Central memory CD8-positive, alpha-beta T cell (primary cell): ENCODE results near the gene XCL2.
"Not testable (repeated sequence)": the region's sequence is repeated elsewhere in the genome, so short reads cannot be mapped to it uniquely, and the experiment has no call there.

Experiments
- ATAC-seq: fragments of 150-1000 bp; cut with Tn5 transposase; replicated peaks from 2 replicates; pipeline ENCODE4 v1.10.0; 2022; ENCODE audit warnings: mild to moderate bottlenecking, moderate FRiP score, moderate number of reproducible peaks; ENCODE audit not compliant: poor library complexity, severe bottlenecking; ENCODE audit errors: extremely low read depth
- DNase-seq, 2 donors: peaks; one replicate each; pipeline ENCODE4 v3.0.0; 2021; ENCODE audit warnings: low spot score in 2 of 2
- H3K27ac Mint-ChIP-seq: one replicate; pipeline ENCODE4 v1.8.0; 2022; ENCODE audit warnings: low read depth, mild to moderate bottlenecking, moderate library complexity, mixed read lengths
- H3K27me3 Mint-ChIP-seq: one replicate; pipeline ENCODE4 v1.8.0; 2022; ENCODE audit warnings: mixed read lengths
- H3K36me3 Mint-ChIP-seq: one replicate; pipeline ENCODE4 v1.8.0; 2022; ENCODE audit warnings: mild to moderate bottlenecking, moderate library complexity, mixed read lengths; ENCODE audit not compliant: insufficient read depth
- H3K4me1 Mint-ChIP-seq: one replicate; pipeline ENCODE4 v1.8.0; 2022; ENCODE audit warnings: mixed read lengths
- H3K4me3 Mint-ChIP-seq: one replicate; pipeline ENCODE4 v1.8.0; 2022; ENCODE audit warnings: mild to moderate bottlenecking, moderate library complexity, mixed read lengths
- H3K9me3 Mint-ChIP-seq: one replicate; pipeline ENCODE4 v1.8.0; 2022; ENCODE audit warnings: mixed read lengths

XCL2 gene

GRCh38 chr1:168543840-168544498, at the start of gene XCL2:
Gene XCL2, minus strand, starts transcription at chr1:168543997. Its CDS starts 33 bp downstream, at chr1:168543964.
- not testable (repeated sequence) for H3K27me3 Mint-ChIP-seq, H3K9me3 Mint-ChIP-seq, DNase-seq
- Mint-ChIP-seq H3K36me3 (peaks cover 12% of the 10 kb centered on the region), H3K27ac (peak within 1 kb of the TSS; percentile 69), H3K4me1 (peaks cover 27% of the 10 kb centered on the region), H3K4me3 (peak within 1 kb of the TSS; percentile 90)
- peak; percentile 92 for ATAC-seq

DNA sequence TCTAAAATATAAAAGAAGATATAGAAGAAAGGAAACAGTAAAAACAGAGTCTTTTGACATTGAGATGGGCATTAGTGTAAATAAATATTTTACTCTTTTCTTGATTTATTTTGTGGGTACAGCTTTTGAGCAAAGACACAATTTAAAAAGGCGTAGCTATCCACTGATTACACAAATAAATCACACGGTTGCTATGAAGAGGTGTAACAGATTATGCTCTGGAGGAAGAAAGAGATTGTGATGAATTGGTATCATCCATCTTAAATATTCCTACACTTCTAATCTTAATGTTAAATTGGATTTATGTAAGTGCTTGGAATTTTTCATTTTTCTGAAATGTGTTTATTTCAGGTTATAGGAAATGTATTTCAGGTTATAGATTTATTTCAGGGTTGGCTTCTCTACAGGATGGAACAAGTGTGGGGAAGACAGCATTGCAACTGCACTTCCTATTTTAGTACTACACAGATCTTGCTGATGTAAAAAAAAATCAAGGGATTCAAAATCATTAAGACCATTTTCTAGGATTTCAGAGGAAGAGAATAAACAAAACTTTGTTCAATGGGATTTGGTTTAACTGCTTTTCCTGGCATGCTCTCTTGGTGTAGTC, 47.9 kb upstream of the XCL2 start:
- Mint-ChIP-seq H3K9me3 (no peaks in the 10 kb centered on the region), H3K27ac (no peak overlapping the region), H3K36me3 (no peaks in the 10 kb centered on the region), H3K27me3 (no peaks in the 10 kb centered on the region), H3K4me3 (no peak overlapping the region), H3K4me1 (no peaks in the 10 kb centered on the region)
- no peak for DNase-seq
- no peak for ATAC-seq

DNA sequence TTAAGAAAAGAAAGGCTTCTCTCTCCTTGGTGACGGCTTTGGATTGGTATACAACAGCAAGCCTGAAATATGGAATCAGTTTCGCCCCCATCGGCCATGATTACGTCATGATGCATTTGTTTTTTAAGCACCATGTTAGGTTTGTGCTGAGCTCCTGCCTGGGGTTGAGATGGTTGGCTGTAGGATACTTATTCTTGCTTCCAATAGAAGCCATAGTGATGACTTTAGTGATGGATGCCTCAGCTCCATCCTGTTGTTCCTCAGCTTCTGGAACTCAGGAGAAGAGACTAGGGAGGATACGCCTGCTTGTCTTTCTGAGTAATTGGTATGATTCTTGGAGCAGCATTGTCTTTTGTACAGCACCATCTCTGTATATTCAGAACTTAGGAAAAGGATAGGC, 47.3 kb upstream of the XCL2 start:
- ATAC-seq (no peak), DNase-seq (no peak)
- H3K4me1 Mint-ChIP-seq = no peaks in the 10 kb centered on the region
- no peak overlapping the region for H3K27ac Mint-ChIP-seq
- H3K36me3 Mint-ChIP-seq = no peaks in the 10 kb centered on the region
- H3K4me3 Mint-ChIP-seq = no peak overlapping the region
- H3K27me3 Mint-ChIP-seq = no peaks in the 10 kb centered on the region
- H3K9me3 Mint-ChIP-seq = no peaks in the 10 kb centered on the region

DNA sequence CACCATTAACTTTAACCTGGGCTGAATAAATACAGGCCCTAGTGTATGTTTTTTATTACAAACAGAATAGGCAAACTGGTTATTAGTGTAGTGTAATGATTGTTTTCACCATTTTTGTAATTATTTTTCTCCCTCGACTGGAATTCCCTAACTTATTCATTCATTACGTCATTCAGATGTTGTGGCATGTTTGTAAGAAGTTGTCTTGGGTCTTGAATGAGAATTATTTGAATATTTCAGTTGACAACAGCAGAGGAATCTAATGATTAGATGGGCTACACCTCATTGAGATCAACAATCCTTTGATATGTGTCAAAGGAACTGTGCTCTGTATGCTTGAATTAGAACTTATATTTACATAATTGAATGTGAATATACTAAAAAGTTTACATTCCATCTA, 45.4 kb upstream of the XCL2 start:
- no peaks in the 10 kb centered on the region for H3K27me3 Mint-ChIP-seq
- no peaks in the 10 kb centered on the region for H3K9me3 Mint-ChIP-seq
- no peaks in the 10 kb centered on the region for H3K36me3 Mint-ChIP-seq
- H3K4me3 Mint-ChIP-seq = no peak overlapping the region
- H3K27ac Mint-ChIP-seq = no peak overlapping the region
- no peaks in the 10 kb centered on the region for H3K4me1 Mint-ChIP-seq
- ATAC-seq (no peak), DNase-seq (no peak)

GRCh38 chr1:168585937-168586336, 42.1 kb upstream of the XCL2 start:
- H3K9me3 Mint-ChIP-seq = no peaks in the 10 kb centered on the region
- H3K36me3 Mint-ChIP-seq = peaks cover 2% of the 10 kb centered on the region
- no peaks in the 10 kb centered on the region for H3K4me1 Mint-ChIP-seq
- no peak overlapping the region for H3K27ac Mint-ChIP-seq
- ATAC-seq = no peak
- H3K4me3 Mint-ChIP-seq = no peak overlapping the region
- DNase-seq = no peak
- H3K27me3 Mint-ChIP-seq = no peaks in the 10 kb centered on the region

- no peaks in the 10 kb centered on the region for H3K27me3 Mint-ChIP-seq
- ATAC-seq = no peak
Observed at GRCh38 chr1:168585191-168585590, 41.4 kb upstream of the XCL2 start.

DNA sequence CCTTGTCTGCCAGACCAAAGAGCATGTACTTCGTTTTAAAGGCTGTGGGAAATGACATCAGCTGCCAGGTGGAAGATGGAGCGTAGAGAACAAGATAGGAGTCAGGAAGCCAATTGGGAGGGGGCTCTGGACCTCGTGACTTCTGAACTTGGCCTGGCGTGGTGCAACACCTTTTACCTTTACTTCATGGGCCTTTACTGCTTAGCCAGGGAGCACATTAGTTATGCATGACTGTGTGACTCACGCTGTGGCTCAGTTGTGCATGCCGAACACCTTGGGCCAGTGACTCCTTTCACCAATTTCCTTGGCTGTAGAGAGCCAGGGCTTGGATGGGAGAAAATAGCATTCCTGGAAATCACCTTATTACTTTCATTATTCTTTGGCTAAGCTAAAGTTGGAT, 39.8 kb upstream of the XCL2 start:
- Mint-ChIP-seq H3K27ac (no peak overlapping the region), H3K4me3 (no peak overlapping the region), H3K36me3 (peaks cover 8% of the 10 kb centered on the region), H3K27me3 (no peaks in the 10 kb centered on the region), H3K4me1 (peaks cover 9% of the 10 kb centered on the region), H3K9me3 (no peaks in the 10 kb centered on the region)
- ATAC-seq = no peak
- no peak for DNase-seq

More at GRCh38 chr1:168585191-168585590, 41.4 kb upstream of the XCL2 start:
- H3K36me3 Mint-ChIP-seq = peaks cover 4% of the 10 kb centered on the region
- DNase-seq = no peak
- H3K9me3 Mint-ChIP-seq = no peaks in the 10 kb centered on the region
- no peaks in the 10 kb centered on the region for H3K4me1 Mint-ChIP-seq
- no peak overlapping the region for H3K27ac Mint-ChIP-seq
- no peak overlapping the region for H3K4me3 Mint-ChIP-seq

DNA sequence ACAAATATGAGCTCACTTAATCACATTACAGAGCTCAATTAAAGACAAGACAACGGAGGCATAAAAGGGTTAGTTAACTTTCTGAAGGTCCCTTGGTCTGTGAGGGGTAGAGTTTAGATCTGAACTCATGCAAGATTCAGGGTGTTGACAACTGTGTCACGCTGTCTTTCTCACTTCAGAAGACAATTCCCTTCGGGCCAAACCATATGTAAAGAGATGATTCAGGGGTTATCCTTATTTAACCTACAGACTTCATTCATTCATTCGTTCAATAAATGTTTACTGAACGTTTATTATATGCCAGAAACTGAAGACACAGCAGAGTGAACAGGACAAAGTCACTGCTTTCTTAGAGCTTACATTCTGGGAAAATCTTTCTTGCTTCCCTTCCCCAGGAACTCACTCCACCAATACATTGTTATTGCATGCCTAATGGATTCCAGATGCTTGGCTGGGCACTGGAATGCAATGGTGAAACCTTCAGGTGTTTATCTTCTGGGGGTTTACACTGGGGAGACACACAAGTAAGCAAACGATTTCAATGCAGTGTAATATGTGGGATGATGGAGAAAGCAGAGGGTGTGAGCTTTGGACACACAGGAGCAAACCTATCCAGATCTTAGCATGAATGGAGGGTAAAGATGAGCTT, 39.0 kb upstream of the XCL2 start:
- H3K27ac Mint-ChIP-seq = no peak overlapping the region
- H3K9me3 Mint-ChIP-seq = no peaks in the 10 kb centered on the region
- ATAC-seq (no peak), DNase-seq (no peak)
- H3K4me3 Mint-ChIP-seq = no peak overlapping the region
- no peaks in the 10 kb centered on the region for H3K27me3 Mint-ChIP-seq
- H3K36me3 Mint-ChIP-seq = peaks cover 8% of the 10 kb centered on the region
- H3K4me1 Mint-ChIP-seq = peaks cover 16% of the 10 kb centered on the region

GRCh38 chr1:168581817-168582572, 38.2 kb upstream of the XCL2 start:
- ATAC-seq = no peak
- DNase-seq = no peak
- Mint-ChIP-seq H3K4me3 (no peak overlapping the region), H3K27me3 (no peaks in the 10 kb centered on the region), H3K9me3 (no peaks in the 10 kb centered on the region), H3K4me1 (peaks cover 21% of the 10 kb centered on the region), H3K36me3 (peaks cover 8% of the 10 kb centered on the region), H3K27ac (no peak overlapping the region)

GRCh38 chr1:168580991-168581390, 37.2 kb upstream of the XCL2 start:
- H3K27ac Mint-ChIP-seq, H3K27me3 Mint-ChIP-seq, H3K9me3 Mint-ChIP-seq, DNase-seq, H3K36me3 Mint-ChIP-seq, ATAC-seq, H3K4me3 Mint-ChIP-seq: not testable (repeated sequence)
- H3K4me1 Mint-ChIP-seq = peaks cover 27% of the 10 kb centered on the region

- not testable (repeated sequence) for H3K36me3 Mint-ChIP-seq, H3K9me3 Mint-ChIP-seq, H3K27ac Mint-ChIP-seq, ATAC-seq, H3K27me3 Mint-ChIP-seq, DNase-seq
- peak overlapping the region; percentile 62 for H3K4me3 Mint-ChIP-seq
- H3K4me1 Mint-ChIP-seq = peaks cover 27% of the 10 kb centered on the region
Observed at GRCh38 chr1:168580290-168580689, 36.5 kb upstream of the XCL2 start.

- not testable (repeated sequence) for DNase-seq, H3K9me3 Mint-ChIP-seq, H3K27ac Mint-ChIP-seq, H3K36me3 Mint-ChIP-seq, H3K27me3 Mint-ChIP-seq, ATAC-seq
- peaks cover 42% of the 10 kb centered on the region for H3K4me1 Mint-ChIP-seq
- peak overlapping the region; percentile 62 for H3K4me3 Mint-ChIP-seq
Observed at GRCh38 chr1:168578531-168579185, 34.9 kb upstream of the XCL2 start.
